A549 (cell line): ENCODE data around the gene ZNF507.
"Not testable (repeated sequence)": the region's sequence is repeated elsewhere in the genome, so short reads cannot be mapped to it uniquely, and the experiment has no call there.

Experiments used
- EP300 ChIP-seq, 2 experiments: fragments of >200 bp; sonication (Bioruptor Twin); formaldehyde crosslinking; IDR thresholded peaks; 2 replicates in 1 of 2; 3 replicates in 1 of 2; pipeline ENCODE4 v1.6.1; 2016 to 2017
- RFX5 ChIP-seq: fragments of 450-650 bp; IDR thresholded peaks from 2 replicates; pipeline ENCODE4 v1.7.1; 2014; ENCODE audit warnings: antibody characterized with exemption, mild to moderate bottlenecking, moderate library complexity
- TF ChIP-seq, protein P1 (sequence below): fragments of >200 bp; sonication (Bioruptor Twin); formaldehyde crosslinking; IDR thresholded peaks from 3 replicates; pipeline ENCODE4 v1.5.1; 2016
- TF ChIP-seq, protein P2 (sequence below): fragments of 200-600 bp; sonication (generic); IDR thresholded peaks from 2 replicates; pipeline ENCODE4 v1.6.1; 2016; ENCODE audit warnings: antibody characterized with exemption, mild to moderate bottlenecking, moderate library complexity
- TF ChIP-seq, protein P3 (sequence below): fragments of 150-350 bp; IDR thresholded peaks from 2 replicates; pipeline ENCODE4 v1.6.1; 2014; ENCODE audit warnings: low read depth, mild to moderate bottlenecking, low read length

DNA sequence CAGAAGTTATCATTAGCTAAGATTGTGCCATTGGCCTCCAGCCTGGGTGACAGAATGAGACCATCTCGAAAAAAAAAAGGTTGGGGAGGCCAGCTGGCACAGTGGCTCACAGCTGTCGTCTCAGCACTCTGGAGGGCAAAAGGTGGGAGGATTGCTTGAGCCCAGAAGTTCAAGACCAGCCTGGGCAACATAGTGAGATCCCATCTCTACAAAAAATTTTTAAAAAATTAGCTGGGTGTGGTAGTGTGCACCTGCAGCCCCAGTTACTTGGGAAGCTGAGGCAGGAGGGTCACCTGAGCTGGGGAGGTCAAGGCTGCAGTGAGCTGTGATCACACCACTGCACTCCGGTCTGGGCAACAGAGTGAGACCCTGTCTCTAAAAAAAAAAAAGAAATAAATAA lies 78.5 kb downstream of the ZNF507 start:
- TF ChIP-seq, protein P1, sequence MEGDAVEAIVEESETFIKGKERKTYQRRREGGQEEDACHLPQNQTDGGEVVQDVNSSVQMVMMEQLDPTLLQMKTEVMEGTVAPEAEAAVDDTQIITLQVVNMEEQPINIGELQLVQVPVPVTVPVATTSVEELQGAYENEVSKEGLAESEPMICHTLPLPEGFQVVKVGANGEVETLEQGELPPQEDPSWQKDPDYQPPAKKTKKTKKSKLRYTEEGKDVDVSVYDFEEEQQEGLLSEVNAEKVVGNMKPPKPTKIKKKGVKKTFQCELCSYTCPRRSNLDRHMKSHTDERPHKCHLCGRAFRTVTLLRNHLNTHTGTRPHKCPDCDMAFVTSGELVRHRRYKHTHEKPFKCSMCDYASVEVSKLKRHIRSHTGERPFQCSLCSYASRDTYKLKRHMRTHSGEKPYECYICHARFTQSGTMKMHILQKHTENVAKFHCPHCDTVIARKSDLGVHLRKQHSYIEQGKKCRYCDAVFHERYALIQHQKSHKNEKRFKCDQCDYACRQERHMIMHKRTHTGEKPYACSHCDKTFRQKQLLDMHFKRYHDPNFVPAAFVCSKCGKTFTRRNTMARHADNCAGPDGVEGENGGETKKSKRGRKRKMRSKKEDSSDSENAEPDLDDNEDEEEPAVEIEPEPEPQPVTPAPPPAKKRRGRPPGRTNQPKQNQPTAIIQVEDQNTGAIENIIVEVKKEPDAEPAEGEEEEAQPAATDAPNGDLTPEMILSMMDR, result not testable (repeated sequence)
- not testable (repeated sequence) for TF ChIP-seq RFX5; EP300 (IDR thresholded peaks at IDR 0.05)
- TF ChIP-seq, protein P2, sequence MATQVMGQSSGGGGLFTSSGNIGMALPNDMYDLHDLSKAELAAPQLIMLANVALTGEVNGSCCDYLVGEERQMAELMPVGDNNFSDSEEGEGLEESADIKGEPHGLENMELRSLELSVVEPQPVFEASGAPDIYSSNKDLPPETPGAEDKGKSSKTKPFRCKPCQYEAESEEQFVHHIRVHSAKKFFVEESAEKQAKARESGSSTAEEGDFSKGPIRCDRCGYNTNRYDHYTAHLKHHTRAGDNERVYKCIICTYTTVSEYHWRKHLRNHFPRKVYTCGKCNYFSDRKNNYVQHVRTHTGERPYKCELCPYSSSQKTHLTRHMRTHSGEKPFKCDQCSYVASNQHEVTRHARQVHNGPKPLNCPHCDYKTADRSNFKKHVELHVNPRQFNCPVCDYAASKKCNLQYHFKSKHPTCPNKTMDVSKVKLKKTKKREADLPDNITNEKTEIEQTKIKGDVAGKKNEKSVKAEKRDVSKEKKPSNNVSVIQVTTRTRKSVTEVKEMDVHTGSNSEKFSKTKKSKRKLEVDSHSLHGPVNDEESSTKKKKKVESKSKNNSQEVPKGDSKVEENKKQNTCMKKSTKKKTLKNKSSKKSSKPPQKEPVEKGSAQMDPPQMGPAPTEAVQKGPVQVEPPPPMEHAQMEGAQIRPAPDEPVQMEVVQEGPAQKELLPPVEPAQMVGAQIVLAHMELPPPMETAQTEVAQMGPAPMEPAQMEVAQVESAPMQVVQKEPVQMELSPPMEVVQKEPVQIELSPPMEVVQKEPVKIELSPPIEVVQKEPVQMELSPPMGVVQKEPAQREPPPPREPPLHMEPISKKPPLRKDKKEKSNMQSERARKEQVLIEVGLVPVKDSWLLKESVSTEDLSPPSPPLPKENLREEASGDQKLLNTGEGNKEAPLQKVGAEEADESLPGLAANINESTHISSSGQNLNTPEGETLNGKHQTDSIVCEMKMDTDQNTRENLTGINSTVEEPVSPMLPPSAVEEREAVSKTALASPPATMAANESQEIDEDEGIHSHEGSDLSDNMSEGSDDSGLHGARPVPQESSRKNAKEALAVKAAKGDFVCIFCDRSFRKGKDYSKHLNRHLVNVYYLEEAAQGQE, result not testable (repeated sequence)
- TF ChIP-seq, protein P3, sequence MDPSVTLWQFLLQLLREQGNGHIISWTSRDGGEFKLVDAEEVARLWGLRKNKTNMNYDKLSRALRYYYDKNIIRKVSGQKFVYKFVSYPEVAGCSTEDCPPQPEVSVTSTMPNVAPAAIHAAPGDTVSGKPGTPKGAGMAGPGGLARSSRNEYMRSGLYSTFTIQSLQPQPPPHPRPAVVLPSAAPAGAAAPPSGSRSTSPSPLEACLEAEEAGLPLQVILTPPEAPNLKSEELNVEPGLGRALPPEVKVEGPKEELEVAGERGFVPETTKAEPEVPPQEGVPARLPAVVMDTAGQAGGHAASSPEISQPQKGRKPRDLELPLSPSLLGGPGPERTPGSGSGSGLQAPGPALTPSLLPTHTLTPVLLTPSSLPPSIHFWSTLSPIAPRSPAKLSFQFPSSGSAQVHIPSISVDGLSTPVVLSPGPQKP, result not testable (repeated sequence)
